GF-D8 (cell line): ENCODE results near the gene TBC1D25.

Experiments used
- DNase-seq: peaks from one replicate; lab custom pipeline; 2025; lab: John Stamatoyannopoulos, UW

Gene TBC1D25

DNA sequence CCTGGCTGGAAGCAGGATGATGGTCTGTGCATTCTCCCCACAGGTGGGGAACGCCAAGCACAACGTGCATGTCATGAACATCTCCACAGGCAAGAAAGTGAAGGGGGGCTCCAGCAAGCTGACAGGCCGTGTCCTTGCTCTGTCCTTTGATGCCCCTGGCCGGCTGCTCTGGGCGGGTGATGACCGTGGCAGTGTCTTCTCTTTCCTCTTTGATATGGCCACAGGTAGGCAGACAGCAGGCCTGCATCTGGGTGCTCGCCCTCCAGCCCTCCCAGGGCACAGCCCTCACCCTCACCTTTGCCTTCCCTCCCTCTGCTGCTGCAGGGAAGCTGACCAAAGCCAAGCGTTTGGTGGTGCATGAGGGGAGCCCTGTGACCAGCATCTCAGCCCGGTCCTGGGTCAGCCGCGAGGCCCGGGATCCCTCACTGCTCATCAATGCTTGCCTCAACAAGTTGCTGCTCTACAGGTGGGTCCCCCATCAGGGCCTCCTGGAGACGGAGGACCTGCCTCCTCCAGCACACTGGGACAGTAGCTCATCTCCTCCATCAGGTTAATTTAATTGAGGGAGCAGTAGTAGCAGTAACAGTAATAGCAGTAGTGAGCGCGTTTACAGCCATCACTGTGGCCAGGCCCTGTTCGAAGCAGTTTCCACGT is 62.4 kb downstream of the TBC1D25 start:
- no peak for DNase-seq

DNA sequence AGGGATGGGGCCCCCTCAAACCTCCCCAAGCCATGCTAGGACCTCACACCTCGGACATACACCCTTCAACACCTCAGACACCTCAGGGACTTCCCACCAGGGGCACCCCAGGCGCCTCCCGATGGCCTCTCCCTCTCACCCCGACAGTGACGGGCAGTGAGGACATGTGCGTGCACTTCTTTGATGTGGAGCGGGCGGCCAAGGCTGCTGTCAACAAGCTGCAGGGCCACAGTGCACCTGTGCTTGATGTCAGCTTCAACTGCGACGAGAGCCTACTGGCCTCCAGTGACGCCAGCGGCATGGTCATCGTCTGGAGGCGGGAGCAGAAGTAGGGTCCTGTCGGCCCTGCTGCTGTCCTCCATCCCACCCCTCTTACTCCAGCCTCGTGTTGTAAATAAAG is 65.2 kb downstream of the TBC1D25 start:
- DNase-seq, result no peak

DNA sequence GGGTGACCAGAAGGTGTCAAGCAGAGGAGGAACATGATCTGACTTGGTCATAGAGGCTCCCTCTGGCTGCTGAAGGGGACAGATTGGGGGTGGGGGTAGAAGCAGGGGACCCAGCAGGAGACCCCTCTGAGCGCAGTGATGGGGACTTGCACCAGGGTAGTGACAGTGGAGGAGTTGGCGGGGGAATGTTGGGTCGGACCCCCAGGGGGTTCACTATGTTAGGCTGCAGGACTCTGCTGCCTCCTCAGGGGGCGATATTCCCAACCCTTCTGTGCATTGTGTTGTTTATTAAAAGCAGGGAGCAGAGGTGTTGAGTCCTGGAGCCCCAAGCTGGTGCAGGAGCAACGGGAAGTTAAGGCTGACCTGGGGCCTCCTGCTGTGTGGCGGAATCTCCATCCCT is 66.6 kb downstream of the TBC1D25 start:
- DNase-seq, result no peak

DNA sequence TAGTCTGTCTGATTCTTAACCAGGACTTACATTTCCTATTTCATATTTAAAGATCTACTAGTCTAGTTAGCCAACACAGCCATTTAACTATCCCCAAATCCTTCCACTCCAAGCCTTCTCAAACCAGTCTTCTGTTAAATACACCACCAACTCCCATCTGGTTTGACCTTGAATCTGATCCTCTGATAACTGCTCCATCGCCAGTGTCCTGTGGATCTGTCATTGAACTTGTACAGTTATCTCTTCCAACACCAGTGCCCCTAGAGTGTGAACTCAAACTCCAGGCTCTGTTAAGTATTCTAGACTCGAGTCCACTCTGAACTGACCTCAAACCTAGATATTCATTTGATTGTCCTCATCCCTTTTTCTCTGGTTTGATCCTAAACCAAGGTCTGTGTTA is 72.2 kb downstream of the TBC1D25 start:
- DNase-seq, result no peak
